DOHH2 (cell line): ENCODE results near the gene CTRL.

ENCODE experiments used
- H3F3A ChIP-seq: fragments of 200-600 bp; sonication (generic), shearing (Covaris generic); 2 replicates; pipeline ENCODE4 v1.6.0; 2016; ENCODE audit warnings: antibody characterized with exemption, mild to moderate bottlenecking; ENCODE audit not compliant: control insufficient read depth, insufficient read depth
- H3K27ac ChIP-seq: fragments of 200-600 bp; sonication (generic); 2 replicates; pipeline ENCODE4 v1.5.1; 2014; ENCODE audit warnings: low read depth, mild to moderate bottlenecking, low read length, moderate library complexity
- H3K27me3 ChIP-seq: fragments of 200-600 bp; sonication (generic); 2 replicates; pipeline ENCODE4 v1.6.1; 2014; ENCODE audit warnings: mild to moderate bottlenecking, low read length, mixed read lengths; ENCODE audit not compliant: control insufficient read depth
- H3K36me3 ChIP-seq: fragments of 200-600 bp; sonication (generic); 2 replicates; pipeline ENCODE4 v1.6.1; 2014; ENCODE audit warnings: mild to moderate bottlenecking, low read length, moderate library complexity, mixed read lengths; ENCODE audit not compliant: control insufficient read depth
- H3K4me1 ChIP-seq: fragments of 200-600 bp; sonication (generic); 2 replicates; pipeline ENCODE4 v1.6.1; 2014; ENCODE audit warnings: mild to moderate bottlenecking, low read length, mixed read lengths; ENCODE audit not compliant: control insufficient read depth
- H3K4me2 ChIP-seq: fragments of 200-600 bp; sonication (generic); 2 replicates; pipeline ENCODE4 v1.6.0; 2014; ENCODE audit warnings: mild to moderate bottlenecking, low read length, moderate library complexity
- H3K4me3 ChIP-seq: fragments of 200-600 bp; sonication (generic); 2 replicates; pipeline ENCODE4 v1.5.1; 2014; ENCODE audit warnings: mild to moderate bottlenecking, low read length, mixed read lengths
- H3K79me2 ChIP-seq: fragments of 200-600 bp; sonication (generic); 2 replicates; pipeline ENCODE4 v1.6.1; 2014; ENCODE audit warnings: mild to moderate bottlenecking, low read length, mixed read lengths; ENCODE audit not compliant: control insufficient read depth
- H3K9me2 ChIP-seq: fragments of 200-600 bp; sonication (generic); replicated peaks from 2 replicates; pipeline ENCODE4 v1.6.1; 2014; ENCODE audit warnings: mild to moderate bottlenecking, low read length, mixed read lengths; ENCODE audit not compliant: control insufficient read depth
- H3K9me3 ChIP-seq: fragments of 200-600 bp; sonication (generic); 2 replicates; pipeline ENCODE4 v1.6.1; 2014; ENCODE audit warnings: antibody characterized with exemption, low read length, mixed read lengths; ENCODE audit not compliant: control insufficient read depth, insufficient read depth
- H4K20me1 ChIP-seq: fragments of 200-600 bp; sonication (generic); 2 replicates; pipeline ENCODE4 v1.6.0; 2014; ENCODE audit warnings: low read depth, mild to moderate bottlenecking, antibody characterized with exemption, low read length, moderate library complexity; ENCODE audit not compliant: control insufficient read depth, insufficient read depth
- EZH2phosphoT487 ChIP-seq: fragments of 200-600 bp; sonication (generic); IDR thresholded peaks from 2 replicates; pipeline ENCODE4 v1.6.1; 2017; ENCODE audit warnings: borderline replicate concordance, mild to moderate bottlenecking, antibody characterized with exemption, low read length, moderate library complexity, mixed read lengths
- TF ChIP-seq, protein P1 (sequence below): fragments of 200-600 bp; sonication (generic); IDR thresholded peaks from one replicate; pipeline ENCODE4 v1.5.1; 2014; ENCODE audit warnings: antibody characterized with exemption, mild to moderate bottlenecking, low read depth, low read length; ENCODE audit not compliant: poor library complexity, severe bottlenecking

CTRL gene

DNA sequence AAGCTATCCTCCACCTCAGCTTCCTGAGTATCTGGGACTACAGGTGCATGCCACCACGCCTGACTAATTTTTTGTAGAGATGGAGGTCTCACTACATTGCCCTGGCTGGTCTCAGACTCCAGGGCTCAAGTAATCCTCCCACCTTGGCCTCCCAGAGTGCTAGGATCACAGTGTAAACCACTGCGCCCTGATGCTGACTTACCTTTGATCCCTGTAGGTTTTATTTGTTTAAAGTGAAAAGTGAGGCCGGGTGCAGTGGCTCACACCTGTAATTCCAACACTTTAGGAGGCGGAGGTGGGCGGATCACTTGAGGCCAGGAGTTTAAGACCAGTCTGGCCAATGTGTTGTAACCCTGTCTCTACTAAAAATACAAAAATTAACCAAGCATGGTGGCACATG lies 29.9 kb downstream of the CTRL start:
- Histone ChIP-seq H4K20me1 (0 out of 2 replicates have a peak, but pooled peaks cover 3% of the 10 kb centered on the region), H3K4me2 (no peak overlapping the region), H3K79me2 (peaks cover 28% of the 10 kb centered on the region), H3K9me3 (no peaks in the 10 kb centered on the region), H3F3A (no peaks in the 10 kb centered on the region), H3K27me3 (no peaks in the 10 kb centered on the region), H3K36me3 (no peaks in the 10 kb centered on the region), H3K27ac (no peak overlapping the region), H3K4me1 (no peaks in the 10 kb centered on the region), H3K9me2 (no peaks in the 10 kb centered on the region), H3K4me3 (no peak overlapping the region)
- TF ChIP-seq, protein P1, sequence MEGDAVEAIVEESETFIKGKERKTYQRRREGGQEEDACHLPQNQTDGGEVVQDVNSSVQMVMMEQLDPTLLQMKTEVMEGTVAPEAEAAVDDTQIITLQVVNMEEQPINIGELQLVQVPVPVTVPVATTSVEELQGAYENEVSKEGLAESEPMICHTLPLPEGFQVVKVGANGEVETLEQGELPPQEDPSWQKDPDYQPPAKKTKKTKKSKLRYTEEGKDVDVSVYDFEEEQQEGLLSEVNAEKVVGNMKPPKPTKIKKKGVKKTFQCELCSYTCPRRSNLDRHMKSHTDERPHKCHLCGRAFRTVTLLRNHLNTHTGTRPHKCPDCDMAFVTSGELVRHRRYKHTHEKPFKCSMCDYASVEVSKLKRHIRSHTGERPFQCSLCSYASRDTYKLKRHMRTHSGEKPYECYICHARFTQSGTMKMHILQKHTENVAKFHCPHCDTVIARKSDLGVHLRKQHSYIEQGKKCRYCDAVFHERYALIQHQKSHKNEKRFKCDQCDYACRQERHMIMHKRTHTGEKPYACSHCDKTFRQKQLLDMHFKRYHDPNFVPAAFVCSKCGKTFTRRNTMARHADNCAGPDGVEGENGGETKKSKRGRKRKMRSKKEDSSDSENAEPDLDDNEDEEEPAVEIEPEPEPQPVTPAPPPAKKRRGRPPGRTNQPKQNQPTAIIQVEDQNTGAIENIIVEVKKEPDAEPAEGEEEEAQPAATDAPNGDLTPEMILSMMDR, result no peak
- TF ChIP-seq EZH2phosphoT487, result no peak

- no peak overlapping the region for H3K4me2 ChIP-seq
- no peaks in the 10 kb centered on the region for H3K9me2 ChIP-seq
- no peaks in the 10 kb centered on the region for H3F3A ChIP-seq
- no peaks in the 10 kb centered on the region; the same call in 1 of the 2 replicates for H3K36me3 ChIP-seq
- H4K20me1 ChIP-seq, result no peaks in the 10 kb centered on the region
- H3K27ac ChIP-seq, result no peak overlapping the region
- H3K27me3 ChIP-seq, result no peaks in the 10 kb centered on the region
- no peak for TF ChIP-seq EZH2phosphoT487
- TF ChIP-seq, protein P1, result no peak
- H3K9me3 ChIP-seq, result no peaks in the 10 kb centered on the region
- peaks cover 15% of the 10 kb centered on the region for H3K4me1 ChIP-seq
- H3K4me3 ChIP-seq, result no peak overlapping the region
- H3K79me2 ChIP-seq, result peaks cover 64% of the 10 kb centered on the region
Observed at GRCh38 chr16:67897231-67897630, 34.4 kb downstream of the CTRL start.

DNA sequence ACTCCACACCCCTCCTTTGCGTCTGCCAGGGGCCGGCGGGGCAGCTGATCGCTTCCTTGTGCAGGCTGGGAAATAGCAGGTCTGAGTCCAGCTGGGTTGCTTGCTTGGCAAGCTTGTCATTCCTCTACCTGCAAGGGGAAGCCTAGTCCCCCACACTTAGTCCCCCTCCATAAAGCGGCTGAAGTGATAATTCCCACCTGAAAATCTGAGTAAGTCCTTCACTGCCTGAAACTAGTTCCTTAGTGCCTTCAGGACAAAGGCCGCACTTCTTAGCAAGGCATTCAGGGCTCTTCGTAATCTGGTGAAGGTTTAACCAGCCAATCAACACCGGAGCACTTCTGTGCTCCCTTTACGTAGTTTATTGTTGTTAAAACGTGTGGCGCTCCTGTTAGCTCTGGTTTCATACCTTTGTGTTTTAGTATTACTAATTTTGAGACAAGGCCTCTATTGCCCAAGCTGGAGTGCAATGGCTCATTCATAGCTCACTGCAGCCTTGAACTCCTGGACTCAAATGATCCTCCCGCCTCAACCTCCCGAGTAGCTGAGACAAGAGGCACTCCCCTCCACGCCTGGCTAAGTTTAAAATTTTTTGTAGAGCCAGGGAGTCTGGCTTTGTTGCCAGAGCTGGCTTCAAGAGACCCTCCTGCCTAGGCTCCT lies 37.8 kb downstream of the CTRL start:
- Histone ChIP-seq H3K9me2 (no peaks in the 10 kb centered on the region), H3K27me3 (no peaks in the 10 kb centered on the region), H3F3A (no peaks in the 10 kb centered on the region), H3K79me2 (peaks cover 51% of the 10 kb centered on the region), H3K27ac (no peak overlapping the region), H3K4me2 (peak overlapping the region; percentile 94), H3K36me3 (no peaks in the 10 kb centered on the region; the same call in 1 of the 2 replicates), H3K4me1 (peaks cover 18% of the 10 kb centered on the region), H4K20me1 (no peaks in the 10 kb centered on the region), H3K4me3 (peak overlapping the region; percentile 87), H3K9me3 (no peaks in the 10 kb centered on the region)
- TF ChIP-seq, protein P1, result no peak
- TF ChIP-seq EZH2phosphoT487, result no peak
